SJCRH30 (cell line): ENCODE data around the gene CRTAC1. TPM values are rescaled to one million over a fixed set of nuclear protein-coding genes. Genes with fewer than 3 reads are reported as not detected.
A peak's percentile ranks its signal among the peaks of the same experiment; 100 is the strongest.
"Not testable (repeated sequence)": the region's sequence is repeated elsewhere in the genome, so short reads cannot be mapped to it uniquely, and the experiment has no call there.

Experiments
- DNase-seq, 2 experiments: peaks; one replicate each; pipeline ENCODE4 v3.0.0-alpha.2; 2015 to 2020
- H3K27ac ChIP-seq: fragments of 250-450 bp; sonication (Bioruptor Pico); 2 replicates; pipeline ENCODE4 v1.5.1; 2020; ENCODE audit warnings: mild to moderate bottlenecking, moderate library complexity
- H3K27me3 ChIP-seq: fragments of 250-450 bp; sonication (Bioruptor Pico); 2 replicates; pipeline ENCODE4 v1.5.1; 2020; ENCODE audit warnings: mild to moderate bottlenecking, moderate library complexity
- H3K36me3 ChIP-seq: fragments of 250-450 bp; sonication (Bioruptor Pico); 2 replicates; pipeline ENCODE4 v1.5.1; 2020; ENCODE audit warnings: mild to moderate bottlenecking, moderate library complexity
- H3K4me1 ChIP-seq: fragments of 250-450 bp; sonication (Bioruptor Pico); 2 replicates; pipeline ENCODE4 v1.5.1; 2020; ENCODE audit warnings: mild to moderate bottlenecking, moderate library complexity
- H3K4me3 ChIP-seq: fragments of 250-450 bp; sonication (Bioruptor Pico); 2 replicates; pipeline ENCODE4 v1.5.1; 2020; ENCODE audit warnings: mild to moderate bottlenecking, moderate library complexity
- H3K9me3 ChIP-seq: fragments of 250-450 bp; sonication (Bioruptor Pico); replicated peaks from 2 replicates; pipeline ENCODE4 v1.5.1; 2020; ENCODE audit warnings: mild to moderate bottlenecking, moderate library complexity
- total RNA-seq: library from RNA; depleted of rRNA; stranded (reverse); fragments of >200 nt; shearing (Covaris generic); gene quantifications from 2 replicates; pipeline ENCODE4 v1.2.3, GENCODE V29; 2014

The CRTAC1 gene
- total RNA-seq, 1 experiment from 2014 or later = not detected

GRCh38 chr10:97854743-97855142 is 175.7 kb downstream of the CRTAC1 start:
- H3K4me1 ChIP-seq = peaks cover 4% of the 10 kb centered on the region
- no peak overlapping the region for H3K4me3 ChIP-seq
- no peaks in the 10 kb centered on the region for H3K27me3 ChIP-seq
- no peaks in the 10 kb centered on the region for H3K36me3 ChIP-seq
- H3K9me3 ChIP-seq = no peaks in the 10 kb centered on the region
- no peak for DNase-seq
- no peak overlapping the region for H3K27ac ChIP-seq

GRCh38 chr10:97852840-97853405 is 177.5 kb downstream of the CRTAC1 start:
- Histone ChIP-seq H3K27me3 (no peaks in the 10 kb centered on the region), H3K4me3 (no peak overlapping the region), H3K27ac (no peak overlapping the region), H3K4me1 (peaks cover 4% of the 10 kb centered on the region; the same call in 1 of the 2 replicates), H3K36me3 (no peaks in the 10 kb centered on the region), H3K9me3 (no peaks in the 10 kb centered on the region)
- no peak for DNase-seq

- Histone ChIP-seq H3K9me3 (no peaks in the 10 kb centered on the region), H3K27me3 (no peaks in the 10 kb centered on the region), H3K36me3 (no peaks in the 10 kb centered on the region), H3K4me1 (peaks cover 4% of the 10 kb centered on the region; the same call in 1 of the 2 replicates), H3K27ac (no peak overlapping the region), H3K4me3 (no peak overlapping the region)
- DNase-seq = no peak
Observed at GRCh38 chr10:97852277-97852676, 178.1 kb downstream of the CRTAC1 start.

- no peaks in the 10 kb centered on the region for H3K9me3 ChIP-seq
- H3K4me1 ChIP-seq = peaks cover 4% of the 10 kb centered on the region; the same call in 1 of the 2 replicates
- no peak overlapping the region for H3K4me3 ChIP-seq
- no peaks in the 10 kb centered on the region for H3K36me3 ChIP-seq
- H3K27me3 ChIP-seq = no peaks in the 10 kb centered on the region
- DNase-seq = peak in 1 of 2 experiments; percentile 32
- no peak overlapping the region for H3K27ac ChIP-seq
Observed at GRCh38 chr10:97851341-97852001, 178.9 kb downstream of the CRTAC1 start.

- Histone ChIP-seq H3K27ac (no peak overlapping the region), H3K4me3 (no peak overlapping the region), H3K4me1 (peaks cover 4% of the 10 kb centered on the region; the same call in 1 of the 2 replicates), H3K9me3 (no peaks in the 10 kb centered on the region), H3K36me3 (no peaks in the 10 kb centered on the region), H3K27me3 (no peaks in the 10 kb centered on the region)
- DNase-seq = no peak
Observed at GRCh38 chr10:97850446-97850845, 180.0 kb downstream of the CRTAC1 start.

- Histone ChIP-seq H3K27ac (no peak within 1 kb of the TSS), H3K36me3 (no peaks in the 10 kb centered on the region), H3K4me3 (peak within 1 kb of the TSS; percentile 50), H3K4me1 (peaks cover 4% of the 10 kb centered on the region; the same call in 1 of the 2 replicates), H3K27me3 (no peaks in the 10 kb centered on the region), H3K9me3 (no peaks in the 10 kb centered on the region)
- DNase-seq = peak; percentile 45 to 75
Observed at GRCh38 chr10:97849687-97850402, 180.6 kb downstream of the CRTAC1 start, which contains the start of gene GOLGA7B. GOLGA7B (plus strand) TSS chr10:97849843; CDS start chr10:97850304, 461 bp downstream.

GRCh38 chr10:97849103-97849686 is 181.2 kb downstream of the CRTAC1 start:
- peak overlapping the region; percentile 50 for H3K4me3 ChIP-seq
- no peaks in the 10 kb centered on the region for H3K36me3 ChIP-seq
- H3K4me1 ChIP-seq = peaks cover 4% of the 10 kb centered on the region; the same call in 1 of the 2 replicates
- no peak overlapping the region for H3K27ac ChIP-seq
- no peaks in the 10 kb centered on the region for H3K27me3 ChIP-seq
- DNase-seq = peak in 1 of 2 experiments; percentile 20
- no peaks in the 10 kb centered on the region for H3K9me3 ChIP-seq

- DNase-seq = no peak
- H3K27ac ChIP-seq = no peak overlapping the region
- H3K9me3 ChIP-seq = no peaks in the 10 kb centered on the region
- H3K4me3 ChIP-seq = no peak overlapping the region
- no peaks in the 10 kb centered on the region for H3K27me3 ChIP-seq
- peaks cover 26% of the 10 kb centered on the region for H3K4me1 ChIP-seq
- no peaks in the 10 kb centered on the region for H3K36me3 ChIP-seq
Observed at GRCh38 chr10:97844678-97845077, 185.7 kb downstream of the CRTAC1 start.

- not testable (repeated sequence) for H3K9me3 ChIP-seq, H3K36me3 ChIP-seq, DNase-seq, H3K4me3 ChIP-seq, H3K27ac ChIP-seq, H3K27me3 ChIP-seq
- peaks cover 30% of the 10 kb centered on the region for H3K4me1 ChIP-seq
Observed at GRCh38 chr10:97843972-97844371, 186.4 kb downstream of the CRTAC1 start.

GRCh38 chr10:97843281-97843671 is 187.1 kb downstream of the CRTAC1 start:
- no peaks in the 10 kb centered on the region for H3K9me3 ChIP-seq
- H3K27ac ChIP-seq = peak overlapping the region; percentile 16
- DNase-seq = peak; percentile 27 to 69
- no peaks in the 10 kb centered on the region for H3K27me3 ChIP-seq
- H3K4me3 ChIP-seq = no peak overlapping the region
- H3K36me3 ChIP-seq = no peaks in the 10 kb centered on the region
- peaks cover 30% of the 10 kb centered on the region for H3K4me1 ChIP-seq

- Histone ChIP-seq H3K4me1 (peaks cover 30% of the 10 kb centered on the region), H3K27ac (peak overlapping the region; percentile 16), H3K36me3 (no peaks in the 10 kb centered on the region), H3K9me3 (no peaks in the 10 kb centered on the region), H3K27me3 (no peaks in the 10 kb centered on the region), H3K4me3 (no peak overlapping the region)
- DNase-seq = peak; percentile 54 to 82
Observed at GRCh38 chr10:97842656-97843280, 187.7 kb downstream of the CRTAC1 start.

- Histone ChIP-seq H3K4me1 (peaks cover 30% of the 10 kb centered on the region), H3K27ac (peak overlapping the region; percentile 16; the same call in 1 of the 2 replicates)
- not testable (repeated sequence) for H3K9me3 ChIP-seq, H3K27me3 ChIP-seq, H3K4me3 ChIP-seq, DNase-seq, H3K36me3 ChIP-seq
Observed at GRCh38 chr10:97842114-97842513, 188.3 kb downstream of the CRTAC1 start.

GRCh38 chr10:97841166-97841565 is 189.3 kb downstream of the CRTAC1 start:
- Histone ChIP-seq H3K27ac (peak overlapping the region; percentile 67), H3K4me1 (peaks cover 30% of the 10 kb centered on the region)
- not testable (repeated sequence) for H3K4me3 ChIP-seq, H3K36me3 ChIP-seq, H3K27me3 ChIP-seq, DNase-seq, H3K9me3 ChIP-seq

- no peaks in the 10 kb centered on the region for H3K36me3 ChIP-seq
- H3K27me3 ChIP-seq = no peaks in the 10 kb centered on the region
- peaks cover 4% of the 10 kb centered on the region; the same call in 1 of the 2 replicates for H3K9me3 ChIP-seq
- no peak overlapping the region for H3K27ac ChIP-seq
- DNase-seq = no peak
- H3K4me1 ChIP-seq = peaks cover 24% of the 10 kb centered on the region
- no peak overlapping the region for H3K4me3 ChIP-seq
Observed at GRCh38 chr10:97838091-97838490, 192.3 kb downstream of the CRTAC1 start.
